GM12872 (cell line): ENCODE data around the gene CA5B.

Experiments used
- TF ChIP-seq, protein P1 (sequence below): IDR thresholded peaks from 3 replicates; pipeline ENCODE4 v1.5.1; 2011; ENCODE audit warnings: low read depth, mild to moderate bottlenecking, low read length, moderate library complexity; ENCODE audit not compliant: insufficient read depth

The CA5B gene

DNA sequence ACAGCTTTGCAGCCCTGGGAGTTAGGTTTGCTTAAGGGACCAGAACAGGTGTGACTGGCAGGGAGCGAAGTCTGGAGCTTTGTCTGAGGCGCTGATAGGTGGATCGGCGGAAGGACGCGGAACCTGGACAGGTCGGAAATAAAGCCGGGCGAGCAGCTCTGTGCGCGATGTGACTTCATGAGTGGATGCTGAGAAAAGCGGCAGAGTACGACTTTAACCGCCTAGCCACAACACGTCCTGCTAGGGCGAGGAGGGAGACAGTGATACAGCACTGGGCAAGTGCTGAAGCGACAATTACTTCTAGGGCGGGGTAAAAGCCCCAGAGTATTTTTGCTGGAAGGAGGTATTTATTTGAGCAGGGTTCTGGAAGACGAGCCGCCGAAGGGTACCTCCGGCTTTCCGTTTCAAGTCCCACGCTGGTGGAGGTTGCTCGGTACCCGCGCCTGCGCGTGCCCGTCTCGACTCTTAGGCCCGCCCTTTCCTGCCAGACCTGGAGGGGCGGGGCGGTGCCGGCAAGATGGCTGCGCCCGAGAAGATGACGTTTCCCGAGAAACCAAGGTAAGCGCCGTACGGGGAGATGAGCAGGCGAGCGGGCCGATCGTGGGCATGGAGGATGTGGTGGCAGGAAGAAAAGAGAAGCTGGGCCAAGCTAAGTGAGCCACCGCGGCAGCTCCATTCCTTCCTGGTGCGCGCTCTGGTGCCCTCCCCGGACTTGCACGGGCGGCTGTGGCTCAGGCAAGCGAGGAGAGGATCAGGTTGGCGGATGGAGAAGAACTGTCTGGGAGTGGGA is 52.1 kb downstream of the CA5B start, which contains the start of gene ZRSR2:
ZRSR2 (plus strand) TSS at position 506 of the 790 bp plus-strand sequence; CDS start at position 518, 12 bp downstream.
- TF ChIP-seq, protein P1, sequence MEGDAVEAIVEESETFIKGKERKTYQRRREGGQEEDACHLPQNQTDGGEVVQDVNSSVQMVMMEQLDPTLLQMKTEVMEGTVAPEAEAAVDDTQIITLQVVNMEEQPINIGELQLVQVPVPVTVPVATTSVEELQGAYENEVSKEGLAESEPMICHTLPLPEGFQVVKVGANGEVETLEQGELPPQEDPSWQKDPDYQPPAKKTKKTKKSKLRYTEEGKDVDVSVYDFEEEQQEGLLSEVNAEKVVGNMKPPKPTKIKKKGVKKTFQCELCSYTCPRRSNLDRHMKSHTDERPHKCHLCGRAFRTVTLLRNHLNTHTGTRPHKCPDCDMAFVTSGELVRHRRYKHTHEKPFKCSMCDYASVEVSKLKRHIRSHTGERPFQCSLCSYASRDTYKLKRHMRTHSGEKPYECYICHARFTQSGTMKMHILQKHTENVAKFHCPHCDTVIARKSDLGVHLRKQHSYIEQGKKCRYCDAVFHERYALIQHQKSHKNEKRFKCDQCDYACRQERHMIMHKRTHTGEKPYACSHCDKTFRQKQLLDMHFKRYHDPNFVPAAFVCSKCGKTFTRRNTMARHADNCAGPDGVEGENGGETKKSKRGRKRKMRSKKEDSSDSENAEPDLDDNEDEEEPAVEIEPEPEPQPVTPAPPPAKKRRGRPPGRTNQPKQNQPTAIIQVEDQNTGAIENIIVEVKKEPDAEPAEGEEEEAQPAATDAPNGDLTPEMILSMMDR: no peak

DNA sequence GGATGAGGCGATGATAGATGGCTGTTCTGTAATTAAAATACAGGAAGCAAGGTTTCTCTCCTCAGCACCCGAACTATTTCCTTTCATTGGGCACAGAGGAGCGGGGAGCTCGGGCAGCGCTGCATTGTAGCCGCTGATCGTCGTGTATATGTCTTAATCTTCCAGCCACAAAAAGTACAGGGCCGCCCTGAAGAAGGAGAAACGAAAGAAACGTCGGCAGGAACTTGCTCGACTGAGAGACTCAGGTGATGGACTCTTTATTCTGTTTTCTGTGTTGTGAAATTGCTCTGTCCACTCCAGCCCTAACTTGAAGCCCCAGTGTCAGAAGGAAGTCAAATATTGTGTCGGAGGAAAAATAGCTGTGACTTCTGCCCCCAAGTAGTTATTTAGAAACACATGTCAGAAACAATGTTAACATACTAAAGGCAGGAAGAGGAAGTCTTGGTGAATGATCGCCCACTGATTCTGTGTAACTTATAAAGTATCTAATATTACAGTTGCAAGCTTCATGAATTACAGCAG is 52.8 kb downstream of the CA5B start:
- TF ChIP-seq, protein P1: no peak

DNA sequence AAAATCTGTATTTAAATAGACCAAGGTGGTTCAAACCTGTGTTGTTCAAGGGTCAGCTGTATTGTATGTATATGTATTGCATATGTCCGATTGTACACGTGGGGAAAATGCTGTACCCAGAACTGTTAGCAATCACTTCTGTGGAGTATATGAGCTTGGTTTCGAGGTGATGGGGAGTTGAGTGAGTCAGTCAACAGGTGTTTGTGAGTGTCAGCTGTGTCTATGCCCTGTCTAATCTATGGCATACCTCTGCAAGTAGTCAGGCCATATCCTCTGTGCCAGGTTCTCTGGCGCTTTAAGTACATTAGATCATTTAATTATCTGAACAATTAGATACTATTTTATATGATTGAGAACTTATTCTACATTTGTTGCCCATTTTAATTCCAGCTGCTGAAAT is 59.6 kb downstream of the CA5B start:
- TF ChIP-seq, protein P1: no peak

DNA sequence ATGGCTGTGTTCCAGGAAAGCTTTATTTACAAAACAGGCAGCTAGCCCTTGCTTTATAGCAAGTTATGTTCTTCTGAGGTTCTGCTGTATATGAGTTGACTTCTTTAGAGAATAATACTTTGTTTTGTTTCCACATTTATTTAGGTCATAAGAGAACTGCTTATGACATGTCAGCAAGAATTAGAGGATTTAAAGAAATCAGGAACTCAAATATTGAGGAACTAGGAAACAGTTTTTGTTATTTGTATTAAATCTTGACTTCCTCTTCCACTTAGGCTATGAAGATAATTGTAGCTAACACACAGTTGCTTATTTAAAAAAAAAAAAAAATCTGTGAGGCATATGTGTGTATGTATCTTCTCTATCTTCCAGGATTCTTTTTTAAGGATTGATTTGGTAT is 66.5 kb downstream of the CA5B start:
- TF ChIP-seq, protein P1: no peak

DNA sequence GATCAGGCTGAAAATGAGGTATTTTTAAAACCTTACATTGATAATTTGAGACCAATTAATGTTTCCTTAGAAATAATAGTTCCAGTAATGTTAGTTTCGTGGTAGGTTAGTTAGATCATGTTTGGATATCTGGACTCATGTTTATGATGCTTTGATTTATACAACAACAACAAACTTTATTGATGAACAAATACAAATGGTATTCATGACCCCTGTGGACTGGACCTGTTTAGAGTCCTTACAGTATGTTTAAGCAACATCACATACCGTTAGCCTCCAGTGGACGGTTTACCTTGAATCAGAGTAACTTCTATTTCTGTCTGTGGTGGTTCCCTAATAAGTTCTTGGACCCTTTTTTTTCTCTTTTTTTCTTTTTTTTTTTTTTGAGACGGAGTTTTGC is 70.2 kb downstream of the CA5B start:
- TF ChIP-seq, protein P1: no peak

DNA sequence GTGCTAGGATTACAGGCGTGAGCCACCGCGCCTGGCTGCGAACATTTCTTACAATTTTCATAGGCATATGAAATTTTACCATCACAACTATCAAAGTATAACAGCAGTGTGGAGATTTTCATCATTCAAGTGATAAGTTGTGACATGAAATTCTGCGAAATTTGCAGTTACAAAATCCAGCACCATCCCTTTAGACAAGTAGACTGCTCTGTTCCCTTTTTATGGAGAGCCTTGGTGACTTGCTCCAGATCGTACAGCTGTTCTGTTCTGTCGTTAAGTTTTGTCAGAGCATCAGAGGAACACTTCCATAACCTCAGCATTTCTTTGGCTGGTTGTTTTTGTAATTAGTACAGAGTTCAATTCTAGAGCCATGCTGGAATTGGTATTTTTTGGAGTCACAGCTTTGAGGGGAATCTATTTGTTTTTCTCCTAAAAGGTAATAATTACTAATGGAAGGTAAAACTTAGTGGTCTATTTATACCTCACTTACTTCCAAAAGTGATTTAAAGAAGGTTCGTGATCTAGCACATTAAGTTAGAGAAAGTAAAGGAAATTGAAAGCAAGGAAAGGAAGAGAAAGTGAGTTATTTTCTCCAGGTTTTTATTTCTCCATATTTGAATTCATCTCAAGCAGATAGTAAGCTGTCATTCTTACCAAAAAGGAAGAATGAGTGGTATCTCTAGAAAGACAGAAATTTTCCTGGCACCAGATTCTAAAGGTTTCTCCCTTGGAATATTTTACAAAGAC is 74.3 kb downstream of the CA5B start:
- TF ChIP-seq, protein P1: no peak

DNA sequence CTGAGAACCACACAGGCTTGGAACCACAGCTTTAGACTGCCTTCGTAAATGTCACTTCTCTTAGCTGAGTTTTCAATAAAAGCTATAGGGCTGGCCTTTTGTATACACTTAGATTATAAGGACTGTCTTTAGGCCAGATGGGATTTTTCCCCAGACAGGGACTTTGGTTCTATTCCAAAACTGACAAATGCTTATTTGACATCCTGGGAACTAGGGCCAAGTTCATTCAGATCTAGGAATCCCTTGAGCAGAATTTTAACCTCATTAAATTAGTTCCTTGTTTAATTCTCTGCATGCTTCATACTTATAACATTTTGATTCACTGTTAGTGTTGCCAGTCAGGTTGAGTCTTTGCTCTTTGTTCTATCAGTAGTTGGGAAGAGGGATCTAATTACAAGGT is 75.3 kb downstream of the CA5B start:
- TF ChIP-seq, protein P1: no peak
